Measurements from ENCODE around the gene SLC25A17.
"Not testable (repeated sequence)": the region's sequence is repeated elsewhere in the genome, so short reads cannot be mapped to it uniquely, and the experiment has no call there.

SLC25A17 gene

GRCh38 chr22:40818192-40818746 is 877 bp downstream of the SLC25A17 start:
- DNase-seq = no peak

DNA sequence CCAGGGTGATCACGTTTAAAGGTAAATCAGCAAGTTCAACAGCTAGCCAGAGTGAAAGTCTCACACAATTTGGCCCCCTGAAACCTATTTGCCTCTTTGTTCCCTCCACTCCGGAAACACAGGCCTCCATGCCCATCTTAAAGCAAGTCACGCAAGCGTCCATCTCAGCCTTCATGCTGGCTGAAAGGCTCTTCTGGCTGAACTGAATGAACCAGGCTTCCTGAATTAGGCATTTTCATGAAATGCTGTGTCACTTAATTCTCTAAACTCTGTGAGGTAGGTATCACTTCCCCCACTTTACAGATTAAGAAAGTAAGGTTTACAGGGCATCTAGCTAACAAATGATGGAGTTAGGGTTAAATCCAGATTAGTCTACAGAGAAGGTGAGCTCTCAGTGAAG is 1.4 kb downstream of the SLC25A17 start:
- DNase-seq = no peak

DNA sequence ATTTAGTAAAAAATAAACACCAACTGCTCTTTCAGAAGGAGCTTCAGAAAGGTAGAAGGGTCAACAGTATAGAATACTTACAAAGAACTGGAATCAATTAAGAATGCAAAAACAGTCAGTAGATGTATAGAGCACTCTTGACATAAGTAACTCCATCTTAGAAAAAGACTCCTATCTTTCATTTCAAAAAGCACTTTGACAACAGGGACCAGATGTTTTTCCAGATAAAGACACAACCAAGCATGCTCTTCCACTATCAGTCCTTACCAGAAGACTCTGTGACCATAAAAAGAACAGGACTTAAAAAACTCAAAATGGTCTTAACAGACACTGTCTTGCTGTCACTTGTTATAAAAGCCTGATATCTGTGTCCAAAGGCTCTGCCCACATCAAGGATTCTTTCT is 5.2 kb downstream of the SLC25A17 start:
- DNase-seq = no peak

- DNase-seq = no peak
Observed at GRCh38 chr22:40808018-40808841, 10.9 kb downstream of the SLC25A17 start.

- no peak for DNase-seq
Observed at GRCh38 chr22:40806711-40807110, 12.4 kb downstream of the SLC25A17 start.

- no peak for DNase-seq
Observed at GRCh38 chr22:40805699-40806203, 13.4 kb downstream of the SLC25A17 start.

DNA sequence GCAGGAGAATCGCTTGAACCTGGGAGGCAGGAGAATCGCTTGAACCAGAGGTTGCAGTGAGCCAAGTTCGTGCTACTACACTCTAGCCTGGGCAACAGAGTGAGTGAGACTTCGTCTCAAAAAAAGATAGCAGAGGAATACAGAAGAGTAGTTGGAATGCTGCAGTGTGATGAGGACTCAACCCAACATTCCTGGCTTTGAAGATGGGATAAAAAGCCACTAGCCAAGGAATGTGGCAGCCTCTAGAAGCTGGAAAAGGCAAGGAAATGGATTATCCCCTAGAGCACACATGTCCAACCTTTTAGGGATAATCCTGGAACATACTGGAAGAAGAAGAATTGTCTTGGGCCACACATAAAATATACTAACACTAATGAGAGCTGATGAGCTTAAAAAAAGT is 13.9 kb downstream of the SLC25A17 start:
- DNase-seq = no peak

DNA sequence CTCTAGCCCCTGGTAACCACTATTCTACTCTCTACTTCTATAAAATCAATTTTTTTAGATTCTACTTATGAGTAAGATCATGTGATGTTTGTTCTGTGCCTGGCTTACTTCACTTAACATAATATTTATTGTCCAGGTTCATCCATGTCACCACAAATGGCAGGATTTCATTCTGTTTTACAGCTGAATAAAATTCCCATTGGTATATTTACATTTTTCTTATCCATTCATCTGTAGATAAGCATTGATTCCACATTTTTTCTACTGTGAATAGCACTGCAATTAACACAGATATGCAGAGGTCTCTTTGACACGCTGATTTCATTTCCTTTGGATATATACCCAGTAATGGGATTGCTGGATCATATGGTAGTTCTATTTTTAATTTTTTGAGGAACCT is 15.8 kb downstream of the SLC25A17 start:
- DNase-seq = no peak

DNA sequence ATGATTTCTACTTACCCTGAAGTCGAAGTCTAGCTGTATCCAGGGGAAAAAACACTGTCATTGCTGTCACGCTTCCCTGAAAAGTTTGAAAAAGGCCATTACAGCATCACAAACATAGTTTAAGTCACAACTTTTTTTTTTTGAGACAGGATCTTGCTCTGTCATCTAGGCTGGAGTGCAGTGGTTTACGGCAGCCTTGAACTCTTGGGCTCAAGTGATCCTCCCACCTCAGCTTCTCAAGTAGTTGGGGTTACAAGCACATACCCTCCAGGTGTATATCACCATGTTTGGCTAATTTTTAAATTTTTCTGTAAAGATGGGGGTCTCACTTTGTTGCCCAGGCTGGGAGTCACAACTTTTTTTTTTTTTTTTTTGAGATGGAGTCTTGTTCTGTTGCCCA is 20.1 kb downstream of the SLC25A17 start:
- no peak for DNase-seq

- DNase-seq = no peak
Observed at GRCh38 chr22:40797427-40797826, 21.7 kb downstream of the SLC25A17 start.

DNA sequence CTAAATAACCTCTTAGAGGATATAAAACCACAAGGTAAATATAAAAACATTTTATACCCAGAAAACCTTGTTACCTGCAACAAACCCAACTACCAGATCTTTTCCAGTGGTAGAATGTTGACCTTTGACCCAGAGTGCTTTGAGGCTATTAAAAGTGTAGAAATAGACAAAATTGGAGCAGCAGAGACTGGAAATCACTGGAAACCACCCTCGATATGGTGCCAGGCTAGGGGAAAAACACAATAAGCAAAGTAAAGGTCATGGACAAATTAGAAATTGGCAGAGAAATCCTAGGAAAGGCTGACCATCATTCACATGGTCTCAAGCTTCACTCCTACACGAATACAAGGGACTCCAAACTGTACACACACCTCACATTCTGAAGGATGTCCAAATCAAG is 26.7 kb downstream of the SLC25A17 start:
- DNase-seq = no peak

GRCh38 chr22:40791241-40791640 is 27.9 kb downstream of the SLC25A17 start:
- no peak for DNase-seq

GRCh38 chr22:40789131-40789530 is 30.0 kb downstream of the SLC25A17 start:
- DNase-seq = no peak

DNA sequence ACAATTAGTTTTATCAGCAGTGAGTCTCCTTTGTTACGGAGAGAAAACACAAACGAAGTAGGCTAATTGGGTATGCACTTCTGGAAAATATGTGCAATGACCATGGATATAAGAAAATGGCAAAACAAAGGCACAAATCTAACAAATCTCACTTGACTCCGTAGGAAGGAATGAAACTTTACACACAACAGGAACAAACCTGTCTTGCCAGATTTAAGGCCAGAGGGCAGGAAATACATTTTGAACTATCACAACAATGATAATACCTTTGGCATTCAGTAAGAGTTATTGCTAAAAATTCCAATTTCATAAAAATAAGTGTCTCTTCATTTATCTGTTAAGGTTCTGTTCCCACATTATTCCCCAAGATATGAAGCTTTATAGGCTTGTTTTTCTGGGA is 36.6 kb downstream of the SLC25A17 start:
- no peak for DNase-seq

DNA sequence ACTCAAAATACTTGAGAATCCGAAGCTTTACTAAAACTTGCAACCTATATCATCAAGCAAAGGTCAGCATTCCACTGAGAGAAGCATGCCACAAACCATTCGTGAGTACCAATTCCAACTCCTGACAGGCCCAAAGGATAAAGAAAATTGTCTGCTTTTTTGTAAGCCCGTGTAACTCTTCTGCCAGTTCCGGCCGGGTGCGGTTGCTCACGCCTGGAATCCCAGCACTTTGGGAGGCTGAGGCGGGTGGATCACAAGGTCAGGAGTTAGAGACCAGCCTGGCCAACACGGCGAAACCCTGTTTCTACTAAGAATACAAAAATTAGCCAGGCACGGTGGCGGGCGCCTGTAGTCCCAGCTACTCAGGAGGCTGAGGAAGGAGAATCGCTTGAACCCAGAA is 37.4 kb downstream of the SLC25A17 start:
- not testable (repeated sequence) for DNase-seq

DNA sequence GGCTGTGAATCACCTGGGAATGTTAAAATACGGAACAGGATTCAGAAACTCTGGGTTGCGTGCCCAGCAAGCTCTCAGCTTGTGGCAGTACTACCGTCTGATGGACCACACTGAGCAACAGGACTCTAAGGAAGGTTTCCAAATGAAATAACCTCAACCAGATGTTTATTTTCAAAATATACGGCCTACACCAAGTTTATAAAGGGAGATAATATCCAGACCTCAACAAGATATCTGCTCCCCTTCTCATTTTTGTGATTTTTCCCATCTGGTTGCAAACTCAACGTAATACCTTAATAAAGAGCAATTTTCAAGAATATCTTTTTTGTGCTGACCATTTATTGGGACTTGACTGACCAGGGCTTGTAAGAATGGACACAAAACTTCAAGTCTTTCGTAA is 49.4 kb downstream of the SLC25A17 start:
- no peak for DNase-seq

DNA sequence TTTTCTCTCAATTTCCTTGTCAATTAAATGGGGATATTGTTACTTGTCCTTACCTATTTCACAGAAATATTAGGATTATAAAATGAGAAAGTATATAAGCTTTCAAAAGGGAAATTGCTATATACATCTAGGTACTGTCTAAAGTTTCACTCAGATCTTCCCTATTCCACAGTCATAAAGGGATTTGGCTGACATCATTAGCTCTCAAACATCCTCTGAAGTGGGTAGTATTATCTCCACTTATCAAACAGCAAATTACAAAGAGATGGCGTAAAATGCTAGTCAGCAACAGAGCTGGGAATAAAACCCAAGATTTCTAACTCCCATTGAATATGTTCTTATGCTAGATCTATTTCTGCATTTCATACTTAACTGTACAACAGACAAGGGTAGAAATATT is 50.9 kb downstream of the SLC25A17 start:
- DNase-seq = no peak

DNA sequence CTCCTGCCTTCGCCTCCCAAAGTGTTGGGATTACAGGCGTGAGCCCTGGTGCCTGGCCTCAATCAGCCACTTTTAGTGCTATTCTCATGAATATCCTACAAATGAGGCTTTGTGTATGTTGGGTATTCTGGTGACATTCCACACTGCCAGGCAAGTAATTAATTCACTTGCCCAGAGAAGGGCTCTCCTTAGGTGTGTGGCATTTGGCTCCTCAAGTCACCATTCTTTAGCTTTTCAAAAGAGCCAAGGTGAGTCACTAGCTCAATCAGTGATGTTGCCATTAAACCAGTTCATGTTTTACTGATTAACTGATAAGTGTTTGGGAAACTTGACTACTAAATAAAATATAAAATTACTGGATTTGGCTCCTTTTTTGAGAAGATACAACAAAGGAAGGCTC is 52.2 kb downstream of the SLC25A17 start:
- no peak for DNase-seq

- DNase-seq = peak in 1 of 2 donors; percentile 1
Observed at GRCh38 chr22:40764763-40765441, 54.2 kb downstream of the SLC25A17 start.

- DNase-seq = no peak
Observed at GRCh38 chr22:40759294-40759840, 59.8 kb downstream of the SLC25A17 start.

DNA sequence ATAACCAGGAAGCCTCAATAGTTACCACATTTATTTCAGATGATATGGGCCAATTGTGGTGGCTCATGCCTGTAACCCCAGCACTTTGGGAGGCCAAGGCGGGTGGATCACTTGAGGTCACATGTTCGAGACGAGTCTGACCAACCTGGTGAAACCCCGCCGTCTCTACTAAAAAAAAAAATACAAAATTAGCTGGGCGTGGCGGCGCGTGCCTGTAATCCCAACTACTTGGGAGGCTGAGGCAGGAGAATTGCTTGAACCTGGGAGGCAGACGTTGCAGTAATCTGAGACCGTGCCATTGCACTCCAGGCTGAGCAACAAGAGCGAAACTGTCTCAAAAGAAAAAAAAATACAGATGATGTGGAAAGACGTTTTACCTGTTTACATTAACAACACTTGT is 60.3 kb downstream of the SLC25A17 start:
- DNase-seq = not testable (repeated sequence)

- DNase-seq = no peak
Observed at GRCh38 chr22:40758390-40758789, 60.8 kb downstream of the SLC25A17 start.

- no peak for DNase-seq
Observed at GRCh38 chr22:40757071-40757470, 62.1 kb downstream of the SLC25A17 start.

- DNase-seq = no peak
Observed at GRCh38 chr22:40753114-40753513, 66.0 kb downstream of the SLC25A17 start.

All from stimulated activated CD4-positive, alpha-beta T cell treated with anti-CD3 and anti-CD28 coated beads, Interleukin-2, amount 100 ng/mL, for 48 hours (primary cell).